Astrocyte (in vitro differentiated cells and primary cell): ENCODE measurements around the gene SRGAP1. TPM values are rescaled to one million over a fixed set of nuclear protein-coding genes. Genes with fewer than 3 reads are reported as not detected.
A peak's percentile ranks its signal among the peaks of the same experiment; 100 is the strongest.

Source experiments
- DNase-seq: peaks from one replicate; pipeline ENCODE4 v3.0.0-alpha.2; 2010; ENCODE audit warnings: low read depth
- FAIRE-seq: peaks from 2 replicates; lab custom pipeline; 2011; peaks lifted over from hg19 to GRCh38; lab: Jason Lieb, UNC
- H2AFZ ChIP-seq: 2 replicates; pipeline ENCODE4 v1.6.0; 2012; ENCODE audit warnings: low read depth, low read length, inconsistent platforms
- H3K27ac ChIP-seq: 2 replicates; pipeline ENCODE4 v1.5.1; 2011; ENCODE audit warnings: low read depth, low read length, inconsistent platforms
- H3K27me3 ChIP-seq: 2 replicates; pipeline ENCODE4 v1.6.0; 2011; ENCODE audit warnings: low read length, inconsistent platforms; ENCODE audit not compliant: insufficient read depth
- H3K36me3 ChIP-seq: 2 replicates; pipeline ENCODE4 v1.5.1; 2011; ENCODE audit warnings: low read length, inconsistent platforms; ENCODE audit not compliant: insufficient read depth
- H3K4me1 ChIP-seq: 2 replicates; pipeline ENCODE4 v1.5.1; 2011; ENCODE audit warnings: low read length, inconsistent platforms; ENCODE audit not compliant: insufficient read depth
- H3K4me2 ChIP-seq: 2 replicates; pipeline ENCODE4 v1.6.0; 2012; ENCODE audit warnings: low read length, inconsistent platforms
- H3K4me3 ChIP-seq: 2 replicates; pipeline ENCODE4 v1.5.1; 2011; ENCODE audit warnings: low read depth, mild to moderate bottlenecking, low read length, inconsistent platforms; ENCODE audit not compliant: insufficient read depth
- H3K79me2 ChIP-seq: 2 replicates; pipeline ENCODE4 v1.6.0; 2012; ENCODE audit warnings: mild to moderate bottlenecking, low read length, inconsistent platforms; ENCODE audit not compliant: insufficient read depth
- H3K9ac ChIP-seq: 2 replicates; pipeline ENCODE4 v1.6.0; 2012; ENCODE audit warnings: mild to moderate bottlenecking, low read length, inconsistent platforms
- H3K9me3 ChIP-seq: 2 replicates; pipeline ENCODE4 v1.5.1; 2012; ENCODE audit warnings: low read depth, mild to moderate bottlenecking, low read length, inconsistent platforms; ENCODE audit not compliant: insufficient read depth
- H4K20me1 ChIP-seq: 2 replicates; pipeline ENCODE4 v1.6.0; 2012; ENCODE audit warnings: low read length, inconsistent platforms; ENCODE audit not compliant: insufficient read depth
- H3K27ac Mint-ChIP-seq: one replicate; pipeline ENCODE4 v1.8.0; 2021; ENCODE audit warnings: mild to moderate bottlenecking, mixed read lengths; ENCODE audit not compliant: unreplicated experiment
- H3K27me3 Mint-ChIP-seq: one replicate; pipeline ENCODE4 v1.8.0; 2021; ENCODE audit warnings: low read depth, mixed read lengths; ENCODE audit not compliant: unreplicated experiment
- H3K36me3 Mint-ChIP-seq: one replicate; pipeline ENCODE4 v1.8.0; 2021; ENCODE audit warnings: low read depth, mixed read lengths; ENCODE audit not compliant: unreplicated experiment
- H3K4me1 Mint-ChIP-seq: one replicate; pipeline ENCODE4 v1.8.0; 2021; ENCODE audit warnings: low read depth, mixed read lengths; ENCODE audit not compliant: unreplicated experiment
- H3K4me3 Mint-ChIP-seq: one replicate; pipeline ENCODE4 v1.8.0; 2021; ENCODE audit warnings: mild to moderate bottlenecking, moderate library complexity, mixed read lengths; ENCODE audit not compliant: unreplicated experiment
- H3K9me3 Mint-ChIP-seq: one replicate; pipeline ENCODE4 v1.8.0; 2021; ENCODE audit warnings: mild to moderate bottlenecking, mixed read lengths; ENCODE audit not compliant: unreplicated experiment
- CTCF ChIP-seq: IDR thresholded peaks from 2 replicates; pipeline ENCODE4 v1.5.1; 2011; ENCODE audit warnings: low read depth, mild to moderate bottlenecking, inconsistent platforms, low read length, moderate library complexity; ENCODE audit not compliant: insufficient read depth
- EZH2 ChIP-seq: IDR thresholded peaks from 2 replicates; pipeline ENCODE4 v1.6.1; 2012; ENCODE audit warnings: mild to moderate bottlenecking, low read length, inconsistent platforms; ENCODE audit not compliant: insufficient read depth
- total RNA-seq: library from RNA; stranded (reverse); gene quantifications from 2 replicates; pipeline ENCODE4 v1.2.1, GENCODE V29; 2021

SRGAP1 gene
- total RNA-seq, 1 donor from 2014 or later: 15.2 TPM

- Mint-ChIP-seq H3K4me1 (peaks cover 42% of the 10 kb centered on the region), H3K4me3 (no peak overlapping the region), H3K36me3 (no peaks in the 10 kb centered on the region), H3K27me3 (no peaks in the 10 kb centered on the region), H3K27ac (no peak overlapping the region), H3K9me3 (no peaks in the 10 kb centered on the region)
- Histone ChIP-seq H3K27ac (no peak overlapping the region), H3K79me2 (peaks cover 71% of the 10 kb centered on the region), H3K4me2 (no peak overlapping the region), H3K4me3 (no peak overlapping the region), H2AFZ (no peak overlapping the region), H3K36me3 (no peaks in the 10 kb centered on the region), H3K27me3 (no peaks in the 10 kb centered on the region), H4K20me1 (peaks cover 16% of the 10 kb centered on the region), H3K9me3 (no peaks in the 10 kb centered on the region), H3K9ac (no peak overlapping the region), H3K4me1 (peaks cover 34% of the 10 kb centered on the region)
- no peak for TF ChIP-seq EZH2
- no peak for TF ChIP-seq CTCF
- FAIRE-seq (no peak), DNase-seq (no peak)
These were observed 69.4 kb downstream of the SRGAP1 start for GRCh38 chr12:63913929-63914328.

- no peak overlapping the region for H3K4me3 ChIP-seq
- peak; percentile 17 for FAIRE-seq
- DNase-seq: peak; percentile 85
- peak overlapping the region; percentile 96 for H3K27ac ChIP-seq
- Mint-ChIP-seq H3K4me1 (peaks cover 46% of the 10 kb centered on the region), H3K9me3 (no peaks in the 10 kb centered on the region), H3K36me3 (no peaks in the 10 kb centered on the region), H3K27ac (peak overlapping the region; percentile 85), H3K27me3 (no peaks in the 10 kb centered on the region), H3K4me3 (no peak overlapping the region)
- H3K4me2 ChIP-seq: peak overlapping the region; percentile 80
- no peaks in the 10 kb centered on the region for H3K36me3 ChIP-seq
- no peaks in the 10 kb centered on the region for H3K9me3 ChIP-seq
- H3K27me3 ChIP-seq: no peaks in the 10 kb centered on the region
- peaks cover 41% of the 10 kb centered on the region for H3K4me1 ChIP-seq
- H3K9ac ChIP-seq: peak overlapping the region; percentile 40
- H4K20me1 ChIP-seq: peaks cover 10% of the 10 kb centered on the region
- peaks cover 68% of the 10 kb centered on the region for H3K79me2 ChIP-seq
- no peak overlapping the region for H2AFZ ChIP-seq
- TF ChIP-seq EZH2: no peak
- TF ChIP-seq CTCF: no peak
These were observed 70.8 kb downstream of the SRGAP1 start for GRCh38 chr12:63915105-63915800.
